ENCODE data around the gene HTR3E. TPM values are rescaled to one million over a fixed set of nuclear protein-coding genes. Genes with fewer than 3 reads are reported as not detected.
A peak's percentile ranks its signal among the peaks of the same experiment; 100 is the strongest.

Gene HTR3E
- total RNA-seq, 1 donor from 2014 or later = not detected

DNA sequence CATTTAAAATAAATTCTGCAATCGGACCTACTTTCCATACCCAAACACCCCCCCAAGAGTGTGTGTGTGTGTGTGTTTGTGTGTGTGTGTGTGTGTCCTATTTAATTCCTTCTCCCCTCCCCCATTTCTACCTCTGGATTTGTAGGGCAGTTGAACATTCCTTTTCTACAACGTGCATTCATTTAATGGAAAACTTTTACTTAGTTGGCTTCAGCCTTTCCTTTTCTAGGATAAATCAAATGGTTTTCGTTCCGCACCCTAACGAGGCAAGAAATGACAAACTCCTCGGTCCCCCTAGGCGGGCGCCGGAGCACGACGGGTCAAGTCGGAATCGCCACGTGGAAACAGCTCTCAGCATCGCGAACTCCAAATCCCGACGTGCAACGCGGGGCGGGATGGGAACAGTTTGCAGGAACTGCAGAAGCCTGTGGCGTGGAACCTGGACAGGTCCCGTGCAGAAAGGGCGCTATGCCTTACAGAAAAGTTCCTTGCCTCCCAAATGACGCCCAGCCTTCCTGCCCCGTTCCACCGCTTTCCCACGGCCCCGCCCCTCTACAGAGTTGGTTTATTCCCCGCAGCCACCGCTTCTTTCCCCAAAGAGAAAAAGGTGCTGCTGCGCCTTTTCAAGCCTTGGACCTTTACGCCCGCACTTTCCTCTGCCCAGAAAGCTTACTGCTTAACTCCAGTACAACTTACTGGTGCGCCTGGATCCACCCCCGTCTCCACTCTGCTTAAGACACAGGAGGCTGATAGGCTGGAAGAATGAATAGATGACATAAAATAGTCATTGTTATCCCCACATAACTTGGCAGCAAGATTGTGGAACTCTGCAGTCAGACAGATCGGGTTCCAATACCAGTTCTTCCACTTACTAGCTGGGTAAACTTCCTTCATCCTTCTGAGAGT is 37.2 kb downstream of the HTR3E start:
- TF ChIP-seq, protein P1, sequence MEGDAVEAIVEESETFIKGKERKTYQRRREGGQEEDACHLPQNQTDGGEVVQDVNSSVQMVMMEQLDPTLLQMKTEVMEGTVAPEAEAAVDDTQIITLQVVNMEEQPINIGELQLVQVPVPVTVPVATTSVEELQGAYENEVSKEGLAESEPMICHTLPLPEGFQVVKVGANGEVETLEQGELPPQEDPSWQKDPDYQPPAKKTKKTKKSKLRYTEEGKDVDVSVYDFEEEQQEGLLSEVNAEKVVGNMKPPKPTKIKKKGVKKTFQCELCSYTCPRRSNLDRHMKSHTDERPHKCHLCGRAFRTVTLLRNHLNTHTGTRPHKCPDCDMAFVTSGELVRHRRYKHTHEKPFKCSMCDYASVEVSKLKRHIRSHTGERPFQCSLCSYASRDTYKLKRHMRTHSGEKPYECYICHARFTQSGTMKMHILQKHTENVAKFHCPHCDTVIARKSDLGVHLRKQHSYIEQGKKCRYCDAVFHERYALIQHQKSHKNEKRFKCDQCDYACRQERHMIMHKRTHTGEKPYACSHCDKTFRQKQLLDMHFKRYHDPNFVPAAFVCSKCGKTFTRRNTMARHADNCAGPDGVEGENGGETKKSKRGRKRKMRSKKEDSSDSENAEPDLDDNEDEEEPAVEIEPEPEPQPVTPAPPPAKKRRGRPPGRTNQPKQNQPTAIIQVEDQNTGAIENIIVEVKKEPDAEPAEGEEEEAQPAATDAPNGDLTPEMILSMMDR (IDR thresholded peaks at IDR 0.05; ENCODE audit: insufficient read depth, low read length, severe bottlenecking) = no peak
- Histone ChIP-seq H3K4me3 (ENCODE audit: low read depth, low read length) (peak overlapping the region; percentile 76), H3K27me3 (ENCODE audit: control insufficient read depth, insufficient read depth, low read length) (no peaks in the 10 kb centered on the region), H3K36me3 (ENCODE audit: control insufficient read depth, insufficient read depth, low read length) (peaks cover 4% of the 10 kb centered on the region)
- no peak for FAIRE-seq
- peak; percentile 88 for DNase-seq (ENCODE audit: low read depth)

DNA sequence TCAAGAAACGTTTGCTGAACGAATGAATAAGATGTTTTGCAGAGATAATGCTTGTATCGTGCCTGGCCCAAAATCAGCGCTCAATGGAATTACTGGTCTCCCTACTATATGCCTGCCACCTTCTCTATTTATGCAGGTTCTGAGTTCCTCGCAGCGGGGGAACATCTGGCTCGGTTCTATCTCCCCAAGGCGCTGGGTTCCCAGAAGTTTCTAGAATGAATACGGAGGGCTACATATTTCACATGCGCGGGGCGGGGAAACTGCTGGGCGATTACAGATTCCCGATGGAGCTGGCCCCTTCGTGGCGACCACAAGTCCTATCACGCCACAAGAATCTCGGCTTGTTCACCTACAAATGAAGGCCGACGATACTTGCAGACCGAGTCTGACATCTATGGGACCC is 37.9 kb downstream of the HTR3E start:
- TF ChIP-seq, protein P1 (IDR thresholded peaks at IDR 0.05; ENCODE audit: insufficient read depth, low read length, severe bottlenecking) = no peak
- DNase-seq (ENCODE audit: low read depth) (no peak), FAIRE-seq (no peak)
- peaks cover 4% of the 10 kb centered on the region for H3K36me3 ChIP-seq (ENCODE audit: control insufficient read depth, insufficient read depth, low read length)
- H3K4me3 ChIP-seq (ENCODE audit: low read depth, low read length) = peak overlapping the region; percentile 76
- H3K27me3 ChIP-seq (ENCODE audit: control insufficient read depth, insufficient read depth, low read length) = no peaks in the 10 kb centered on the region

DNA sequence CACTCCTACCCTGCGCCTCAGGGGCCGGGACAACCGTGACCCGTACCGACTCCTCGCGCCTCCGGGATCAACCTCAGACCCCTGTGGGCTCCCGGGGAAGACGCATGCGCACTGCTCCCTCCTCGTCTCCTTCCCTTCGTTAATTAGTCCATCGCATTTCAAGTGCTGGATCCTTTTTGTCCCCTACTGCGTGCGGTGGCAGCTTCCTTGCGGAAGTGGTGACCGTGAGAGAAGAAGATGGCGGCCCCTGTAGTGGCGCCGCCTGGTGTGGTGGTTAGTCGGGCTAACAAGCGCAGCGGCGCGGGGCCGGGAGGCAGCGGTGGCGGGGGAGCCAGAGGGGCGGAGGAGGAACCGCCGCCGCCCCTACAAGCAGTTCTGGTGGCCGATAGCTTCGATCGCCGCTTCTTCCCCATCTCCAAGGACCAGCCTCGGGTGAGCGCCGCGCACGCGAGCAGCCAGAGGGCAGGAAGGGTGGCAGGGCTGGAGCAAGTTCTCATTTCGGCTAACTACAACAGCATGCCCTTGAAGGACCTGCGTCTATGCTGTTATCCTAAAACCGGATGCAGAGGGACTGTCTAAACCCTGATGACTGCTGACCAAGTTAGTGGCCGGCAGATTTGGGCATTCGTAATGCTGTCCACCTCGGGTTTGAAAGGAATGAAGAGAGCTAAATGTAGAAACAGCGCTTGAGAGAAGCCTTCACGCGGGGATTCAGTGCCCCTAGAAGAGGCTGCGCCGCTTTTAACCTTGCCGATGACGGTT is 38.5 kb downstream of the HTR3E start, which contains the start of gene EIF2B5:
EIF2B5 (plus strand) TSS at position 210 of the 762 bp plus-strand sequence; CDS start at position 238, 28 bp downstream.
- TF ChIP-seq, protein P1 (IDR thresholded peaks at IDR 0.05; ENCODE audit: insufficient read depth, low read length, severe bottlenecking) = peak; percentile 47
- Histone ChIP-seq H3K36me3 (ENCODE audit: control insufficient read depth, insufficient read depth, low read length) (peaks cover 5% of the 10 kb centered on the region), H3K27me3 (ENCODE audit: control insufficient read depth, insufficient read depth, low read length) (no peaks in the 10 kb centered on the region), H3K4me3 (ENCODE audit: low read depth, low read length) (peak within 1 kb of the TSS; percentile 76)
- peak; percentile 86 for DNase-seq (ENCODE audit: low read depth)
- no peak for FAIRE-seq

DNA sequence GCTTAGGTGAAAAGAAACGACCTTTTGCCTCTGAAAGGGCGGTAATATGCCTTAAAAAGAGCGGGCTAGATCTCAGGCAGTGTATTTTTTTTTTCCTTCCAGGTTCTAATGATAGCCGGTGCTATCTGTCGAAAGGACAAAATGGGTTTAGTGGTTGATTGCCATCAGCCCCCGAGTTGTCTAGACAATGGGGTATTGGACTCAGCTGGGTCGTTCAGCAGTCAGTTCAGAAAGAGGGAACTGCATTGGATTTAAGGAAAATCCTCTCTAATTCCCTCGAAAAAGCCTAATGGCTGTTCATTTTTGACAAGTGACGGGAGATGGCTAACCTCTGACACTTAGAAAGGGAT is 39.0 kb downstream of the HTR3E start:
- peak overlapping the region; percentile 76 for H3K4me3 ChIP-seq (ENCODE audit: low read depth, low read length)
- TF ChIP-seq, protein P1 (IDR thresholded peaks at IDR 0.05; ENCODE audit: insufficient read depth, low read length, severe bottlenecking) = no peak
- H3K36me3 ChIP-seq (ENCODE audit: control insufficient read depth, insufficient read depth, low read length) = peaks cover 6% of the 10 kb centered on the region
- DNase-seq (ENCODE audit: low read depth) (no peak), FAIRE-seq (no peak)
- H3K27me3 ChIP-seq (ENCODE audit: control insufficient read depth, insufficient read depth, low read length) = no peaks in the 10 kb centered on the region

DNA sequence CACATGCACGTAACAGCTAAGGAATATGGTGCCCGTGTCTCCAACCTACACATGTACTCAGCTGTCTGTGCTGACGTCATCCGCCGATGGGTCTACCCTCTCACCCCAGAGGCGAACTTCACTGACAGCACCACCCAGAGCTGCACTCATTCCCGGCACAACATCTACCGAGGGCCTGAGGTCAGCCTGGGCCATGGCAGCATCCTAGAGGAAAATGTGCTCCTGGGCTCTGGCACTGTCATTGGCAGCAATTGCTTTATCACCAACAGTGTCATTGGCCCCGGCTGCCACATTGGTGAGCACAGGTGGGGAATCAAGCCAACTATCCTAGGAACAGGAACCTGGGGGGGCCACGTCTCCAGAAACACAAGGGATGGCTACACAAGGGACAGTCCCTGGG is 43.6 kb downstream of the HTR3E start:
- Histone ChIP-seq H3K27me3 (ENCODE audit: control insufficient read depth, insufficient read depth, low read length) (no peaks in the 10 kb centered on the region), H3K4me3 (ENCODE audit: low read depth, low read length) (no peak overlapping the region), H3K36me3 (ENCODE audit: control insufficient read depth, insufficient read depth, low read length) (peaks cover 34% of the 10 kb centered on the region)
- DNase-seq (ENCODE audit: low read depth) = no peak
- TF ChIP-seq, protein P1 (IDR thresholded peaks at IDR 0.05; ENCODE audit: insufficient read depth, low read length, severe bottlenecking) = no peak
- FAIRE-seq = no peak
